Thoracic aorta (tissue), 2 donors: ENCODE data around the gene FIGNL2. TPM values are rescaled to one million over a fixed set of nuclear protein-coding genes. Genes with fewer than 3 reads are reported as not detected.

Experiments used
- ATAC-seq: fragments of 150-250 bp; one replicate; pipeline ENCODE4 v1.8.0; 2017; ENCODE audit warnings: low read depth; ENCODE audit not compliant: insufficient number of reproducible peaks, low FRiP score
- DNase-seq: peaks from one replicate; pipeline ENCODE4 v3.0.0-alpha.2; 2020; ENCODE audit warnings: low spot score
- H3K27ac ChIP-seq, 2 donors: fragments of 200-600 bp; sonication (generic); 1 replicate in 1 of 2; 2 replicates in 1 of 2; pipeline ENCODE4 v1.5.1; 2016; ENCODE audit warnings: mild to moderate bottlenecking in 2 of 2, moderate library complexity in 2 of 2
- H3K27me3 ChIP-seq: fragments of 200-600 bp; sonication (generic); replicated peaks from 2 replicates; pipeline ENCODE4 v1.6.0; 2016; ENCODE audit warnings: mild to moderate bottlenecking; ENCODE audit not compliant: insufficient read depth
- H3K36me3 ChIP-seq: fragments of 200-600 bp; sonication (generic); one replicate; pipeline ENCODE4 v1.5.1; 2016
- H3K4me1 ChIP-seq, 2 donors: fragments of 200-600 bp; sonication (generic); 1 replicate in 1 of 2; 2 replicates in 1 of 2; pipeline versions ENCODE4 v1.5.1 to v1.6.0; 2016; ENCODE audit warnings: low read depth in 2 of 2, mild to moderate bottlenecking in 1 of 2; ENCODE audit not compliant: control insufficient read depth in 1 of 2
- H3K4me3 ChIP-seq: fragments of 200-600 bp; sonication (generic); 2 replicates; pipeline ENCODE4 v1.5.1; 2016; ENCODE audit warnings: mild to moderate bottlenecking
- H3K9me3 ChIP-seq: fragments of 200-600 bp; sonication (generic); 2 replicates; pipeline ENCODE4 v1.5.1; 2016
- CTCF ChIP-seq: fragments of 200-600 bp; sonication (generic); IDR thresholded peaks from one replicate; pipeline ENCODE4 v1.5.1; 2019; ENCODE audit warnings: antibody characterized with exemption
- total RNA-seq, 2 donors: library from RNA; depleted of rRNA; stranded (reverse); fragments of >200 nt; gene quantifications; one replicate each; pipeline versions ENCODE4 v1.1.0 to v1.2.3, GENCODE V29; 2016

Gene FIGNL2
- under 1 TPM in 1 of 2 donors, not detected in 1; 0.28 TPM for total RNA-seq

- H3K4me3 ChIP-seq = peak within 1 kb of the TSS; percentile 69
- H3K4me1 ChIP-seq = peaks cover 10 to 22% of the 10 kb centered on the region in 2 donors
- DNase-seq (no peak), ATAC-seq (no peak)
- no peak for TF ChIP-seq CTCF
- no peaks in the 10 kb centered on the region for H3K27me3 ChIP-seq
- no peaks in the 10 kb centered on the region for H3K9me3 ChIP-seq
- H3K27ac ChIP-seq = no peak within 1 kb of the TSS
- no peaks in the 10 kb centered on the region for H3K36me3 ChIP-seq
Observed at GRCh38 chr12:51848326-51848727, at the start of gene FIGNL2. Gene FIGNL2, minus strand, starts transcription at chr12:51848718. Its CDS starts 26,305 bp downstream, at chr12:51822413.

- Histone ChIP-seq H3K27ac (no peak overlapping the region), H3K36me3 (no peaks in the 10 kb centered on the region), H3K9me3 (no peaks in the 10 kb centered on the region), H3K4me1 (no peaks in the 10 kb centered on the region), H3K27me3 (no peaks in the 10 kb centered on the region), H3K4me3 (no peak overlapping the region)
- DNase-seq (no peak), ATAC-seq (no peak)
- no peak for TF ChIP-seq CTCF
Observed at GRCh38 chr12:51897181-51897580, 48.7 kb upstream of the FIGNL2 start.

GRCh38 chr12:51896236-51896635 is 47.7 kb upstream of the FIGNL2 start:
- Histone ChIP-seq H3K4me1 (no peaks in the 10 kb centered on the region), H3K9me3 (no peaks in the 10 kb centered on the region), H3K27me3 (no peaks in the 10 kb centered on the region), H3K27ac (no peak overlapping the region), H3K36me3 (no peaks in the 10 kb centered on the region), H3K4me3 (no peak overlapping the region)
- no peak for ATAC-seq
- DNase-seq = no peak
- no peak for TF ChIP-seq CTCF

- no peak overlapping the region for H3K4me3 ChIP-seq
- H3K27me3 ChIP-seq = no peaks in the 10 kb centered on the region
- TF ChIP-seq CTCF = no peak
- ATAC-seq (no peak), DNase-seq (no peak)
- H3K4me1 ChIP-seq = no peaks in the 10 kb centered on the region
- H3K9me3 ChIP-seq = no peaks in the 10 kb centered on the region
- no peak overlapping the region for H3K27ac ChIP-seq
- no peaks in the 10 kb centered on the region for H3K36me3 ChIP-seq
Observed at GRCh38 chr12:51895378-51896135, 47.0 kb upstream of the FIGNL2 start.

- Histone ChIP-seq H3K9me3 (no peaks in the 10 kb centered on the region), H3K27ac (no peak overlapping the region), H3K4me1 (no peaks in the 10 kb centered on the region), H3K27me3 (no peaks in the 10 kb centered on the region), H3K36me3 (no peaks in the 10 kb centered on the region), H3K4me3 (no peak overlapping the region)
- TF ChIP-seq CTCF = no peak
- DNase-seq = no peak
- ATAC-seq = no peak
Observed at GRCh38 chr12:51893786-51894185, 45.3 kb upstream of the FIGNL2 start.
